Fibroblast of villous mesenchyme (primary cell): ENCODE data around the gene INSRR. TPM values are rescaled to one million over a fixed set of nuclear protein-coding genes. Genes with fewer than 3 reads are reported as not detected.

ENCODE experiments used
- DNase-seq: peaks from one replicate; pipeline ENCODE4 v3.0.0-alpha.2; 2010; ENCODE audit warnings: low read depth
- H3K4me3 ChIP-seq: 2 replicates; pipeline ENCODE4 v1.5.1; 2011; ENCODE audit warnings: low read depth, mild to moderate bottlenecking, low read length
- total RNA-seq: library from RNA; depleted of rRNA; stranded (reverse); fragments of >200 nt; gene quantifications from 2 replicates; pipeline ENCODE4 v1.2.3, GENCODE V29; 2012
- TF ChIP-seq, protein P1 (sequence below): IDR thresholded peaks from 2 replicates; pipeline ENCODE4 v1.5.1; 2012; ENCODE audit warnings: low read depth, mild to moderate bottlenecking, low read length; ENCODE audit not compliant: insufficient read depth

INSRR gene
- total RNA-seq, 1 donor: not detected

DNA sequence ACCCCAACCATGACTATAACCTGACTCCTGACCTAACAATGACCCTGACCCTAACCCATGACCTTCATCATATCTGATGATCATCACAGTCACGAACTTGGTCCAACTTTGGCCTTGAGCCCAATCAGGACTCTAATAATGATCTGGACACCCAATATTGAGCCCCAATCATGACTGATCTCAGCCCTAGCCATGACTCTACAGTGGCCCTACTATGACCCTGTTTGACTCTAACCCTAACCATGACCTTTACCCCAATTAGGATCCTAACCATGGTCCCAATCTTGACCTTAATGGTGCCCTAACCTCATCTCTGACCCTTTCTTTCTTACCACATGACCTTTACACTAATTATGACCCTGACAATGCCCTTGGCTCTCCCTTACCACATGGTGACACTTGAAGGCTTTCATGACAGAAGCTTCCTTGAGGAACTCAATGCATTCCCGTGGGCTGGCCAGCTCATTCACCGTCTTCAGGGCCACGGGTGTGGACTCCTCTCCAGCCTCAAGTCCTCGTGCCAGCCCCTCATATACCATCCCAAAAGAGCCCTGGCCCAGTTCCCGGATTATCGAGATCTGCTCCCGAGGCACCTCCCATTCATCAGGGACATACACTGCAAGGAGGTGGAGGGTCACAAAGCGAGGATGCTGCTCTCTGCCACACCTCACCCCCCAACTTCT lies 16.2 kb downstream of the INSRR start:
- H3K4me3 ChIP-seq: no peak overlapping the region
- TF ChIP-seq, protein P1, sequence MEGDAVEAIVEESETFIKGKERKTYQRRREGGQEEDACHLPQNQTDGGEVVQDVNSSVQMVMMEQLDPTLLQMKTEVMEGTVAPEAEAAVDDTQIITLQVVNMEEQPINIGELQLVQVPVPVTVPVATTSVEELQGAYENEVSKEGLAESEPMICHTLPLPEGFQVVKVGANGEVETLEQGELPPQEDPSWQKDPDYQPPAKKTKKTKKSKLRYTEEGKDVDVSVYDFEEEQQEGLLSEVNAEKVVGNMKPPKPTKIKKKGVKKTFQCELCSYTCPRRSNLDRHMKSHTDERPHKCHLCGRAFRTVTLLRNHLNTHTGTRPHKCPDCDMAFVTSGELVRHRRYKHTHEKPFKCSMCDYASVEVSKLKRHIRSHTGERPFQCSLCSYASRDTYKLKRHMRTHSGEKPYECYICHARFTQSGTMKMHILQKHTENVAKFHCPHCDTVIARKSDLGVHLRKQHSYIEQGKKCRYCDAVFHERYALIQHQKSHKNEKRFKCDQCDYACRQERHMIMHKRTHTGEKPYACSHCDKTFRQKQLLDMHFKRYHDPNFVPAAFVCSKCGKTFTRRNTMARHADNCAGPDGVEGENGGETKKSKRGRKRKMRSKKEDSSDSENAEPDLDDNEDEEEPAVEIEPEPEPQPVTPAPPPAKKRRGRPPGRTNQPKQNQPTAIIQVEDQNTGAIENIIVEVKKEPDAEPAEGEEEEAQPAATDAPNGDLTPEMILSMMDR: no peak
- DNase-seq: no peak

DNA sequence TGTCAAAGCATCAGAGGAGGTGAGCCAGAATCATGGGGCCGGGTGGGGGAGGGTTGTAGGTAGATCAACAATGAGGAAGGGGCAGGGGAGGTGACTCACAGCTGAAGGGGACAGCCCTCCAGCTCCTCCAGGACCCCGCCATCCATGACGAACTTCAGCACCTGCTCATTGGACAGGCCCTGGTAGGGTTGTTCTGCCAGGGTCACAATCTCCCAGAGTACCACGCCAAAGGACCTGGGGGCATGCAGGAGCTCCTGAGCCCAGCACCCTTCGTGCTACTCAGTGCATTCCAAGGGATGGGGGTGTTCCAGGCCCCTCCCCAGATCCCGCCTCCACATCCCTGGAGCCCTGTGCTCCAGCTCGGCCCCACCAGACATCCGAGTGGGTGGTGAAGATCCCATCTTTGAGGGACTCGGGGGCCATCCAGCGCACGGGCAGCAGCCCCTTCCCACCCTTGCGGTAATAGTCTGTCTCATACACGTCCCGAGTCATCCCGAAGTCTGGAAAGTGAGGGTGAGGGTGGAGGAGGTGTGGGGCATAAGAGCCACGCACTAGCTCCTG lies 17.5 kb downstream of the INSRR start:
- no peak for DNase-seq
- no peak overlapping the region for H3K4me3 ChIP-seq
- TF ChIP-seq, protein P1: no peak

DNA sequence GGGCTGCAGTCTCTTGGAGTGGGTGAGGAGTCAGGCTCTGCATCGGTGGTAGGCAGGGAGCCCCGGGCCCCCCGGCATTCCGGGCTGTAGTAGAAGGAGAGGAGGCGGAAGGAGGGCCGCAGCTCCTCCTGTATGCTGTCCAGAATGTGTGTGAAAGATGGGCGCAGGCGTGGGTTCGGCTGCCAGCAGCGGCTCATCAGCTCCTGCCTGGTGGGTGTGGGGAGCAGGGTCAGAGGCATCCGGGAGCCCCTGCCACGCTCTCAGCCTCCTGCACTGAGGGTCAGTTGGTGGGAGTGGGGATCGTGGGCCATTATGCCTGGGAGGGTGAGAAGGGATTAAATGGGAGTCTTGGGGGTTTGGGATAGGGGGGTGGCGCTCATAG lies 18.0 kb downstream of the INSRR start:
- TF ChIP-seq, protein P1: no peak
- H3K4me3 ChIP-seq: no peak overlapping the region
- DNase-seq: no peak

DNA sequence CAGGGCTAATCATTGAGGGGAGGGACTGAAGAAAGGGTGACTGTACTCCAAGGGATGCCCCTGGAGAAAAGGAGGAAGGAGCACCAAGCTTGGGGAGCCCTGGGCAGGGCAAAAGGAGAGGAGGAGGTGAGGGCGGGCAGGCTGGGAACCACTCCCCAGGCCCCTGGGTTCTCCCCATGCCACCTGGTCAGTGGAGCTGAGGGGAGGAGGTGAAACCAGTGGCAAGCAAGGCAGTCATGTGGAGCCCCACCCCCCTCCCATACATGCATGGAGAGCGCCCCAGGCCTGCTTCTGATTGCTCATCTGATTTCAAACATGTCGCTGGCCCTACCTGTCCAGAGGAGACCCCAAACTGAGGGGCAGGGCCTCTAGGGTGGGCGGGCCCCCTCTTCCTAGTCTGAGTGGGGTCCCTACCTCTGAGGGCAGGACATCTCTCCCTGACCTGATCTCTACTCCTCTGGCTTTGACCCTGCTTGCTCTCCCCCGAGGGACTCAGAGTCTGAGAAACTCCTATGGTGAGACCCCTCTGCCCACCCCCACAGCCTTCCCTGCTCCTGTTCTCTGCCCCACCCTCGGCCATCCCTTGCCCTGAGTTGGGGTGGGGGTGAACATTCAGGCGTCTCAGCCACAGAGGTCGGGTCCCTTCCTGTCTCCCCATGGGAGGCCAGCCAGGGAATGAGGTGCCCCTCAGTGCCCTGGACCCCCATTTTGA lies 18.6 kb downstream of the INSRR start:
- TF ChIP-seq, protein P1: no peak
- no peak for DNase-seq
- H3K4me3 ChIP-seq: no peak overlapping the region

- TF ChIP-seq, protein P1: no peak
- no peak for DNase-seq
- no peak overlapping the region for H3K4me3 ChIP-seq
Measured at GRCh38 chr1:156839426-156840109, 19.3 kb downstream of the INSRR start.

- H3K4me3 ChIP-seq: no peak overlapping the region
- DNase-seq: peak; percentile 13
- TF ChIP-seq, protein P1: peak; percentile 96
Measured at GRCh38 chr1:156838972-156839371, 19.9 kb downstream of the INSRR start.
